SK-N-MC (cell line): Measurements from ENCODE around the gene VSTM2B.

Source experiments
- EZH2 ChIP-seq: fragments of 200-600 bp; sonication (generic); IDR thresholded peaks from one replicate; pipeline ENCODE4 v1.6.1; 2017; ENCODE audit warnings: antibody characterized with exemption
- FOXP2 ChIP-seq: optimal IDR thresholded peaks from 2 replicates; pipeline ENCODE3; 2011; ENCODE audit warnings: mild to moderate bottlenecking, moderate library complexity; ENCODE audit not compliant: insufficient read depth; ENCODE audit errors: extremely low read length, control extremely low read depth
- POLR2AphosphoS5 ChIP-seq: IDR thresholded peaks from 2 replicates; pipeline ENCODE4 v1.6.1; 2012; ENCODE audit warnings: mild to moderate bottlenecking, low read depth, low read length, borderline replicate concordance

DNA sequence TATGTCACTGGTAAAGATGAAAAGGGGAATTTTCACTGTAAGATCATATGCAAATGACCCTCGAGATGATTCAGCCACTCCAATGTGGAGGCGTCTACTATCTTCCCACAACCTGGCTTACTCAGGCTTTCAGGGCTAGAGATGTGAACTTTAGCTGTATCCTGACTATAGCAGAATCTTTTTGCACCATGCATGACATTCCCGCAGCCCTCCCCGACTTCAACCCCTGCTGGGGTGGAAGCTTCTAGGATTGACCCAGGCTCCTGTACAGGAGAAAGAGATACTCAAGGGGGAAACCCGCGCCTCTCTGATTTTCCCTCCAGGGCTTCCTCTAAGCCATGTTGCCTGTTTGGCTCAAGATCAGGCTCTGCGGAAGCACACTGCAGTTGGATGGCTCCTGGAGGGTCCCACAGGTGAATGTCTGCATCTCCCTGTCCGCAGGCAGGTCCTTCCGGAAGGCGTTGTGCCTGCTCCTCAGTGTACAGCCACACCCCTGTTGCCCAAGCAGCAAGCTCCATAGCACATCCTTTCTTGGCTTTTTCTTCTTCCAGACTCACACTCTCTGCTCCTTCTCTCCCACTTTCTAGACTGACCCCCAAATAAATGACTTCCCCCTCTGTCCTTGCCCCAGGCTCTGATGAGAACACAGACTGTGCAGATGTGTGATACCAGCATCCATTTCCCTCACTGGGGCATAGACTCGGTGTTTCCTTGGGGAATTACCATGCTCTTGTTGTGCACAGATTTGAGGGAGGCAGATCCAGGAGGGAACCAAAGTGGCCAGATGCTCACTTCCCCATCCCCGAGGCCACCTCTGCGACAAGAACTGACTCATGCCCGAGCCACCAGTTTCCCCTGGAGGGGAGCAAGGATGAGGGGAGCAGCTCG, 51.2 kb downstream of the VSTM2B start:
- no peak for TF ChIP-seq EZH2
- no peak for TF ChIP-seq POLR2AphosphoS5
- no peak for TF ChIP-seq FOXP2
